H9 (cell line): Measurements from ENCODE around the gene DOC2A. TPM values are rescaled to one million over a fixed set of nuclear protein-coding genes. Genes with fewer than 3 reads are reported as not detected.

Experiments used
- DNase-seq: peaks from one replicate; pipeline ENCODE4 v3.0.0-alpha.2; 2017
- H2AFZ ChIP-seq: one replicate; pipeline ENCODE4 v1.6.1; 2013; ENCODE audit warnings: mild to moderate bottlenecking, low read length, control low read depth, moderate library complexity
- H2AK5ac ChIP-seq: 2 replicates; pipeline ENCODE4 v1.6.1; 2013; ENCODE audit warnings: low read length, control low read depth, mixed read lengths; ENCODE audit not compliant: insufficient read length
- H2BK120ac ChIP-seq: one replicate; pipeline ENCODE4 v1.6.1; 2013; ENCODE audit warnings: low read depth, mild to moderate bottlenecking, low read length, control low read depth, inconsistent platforms; ENCODE audit not compliant: poor library complexity, severe bottlenecking
- H2BK12ac ChIP-seq: 2 replicates; pipeline ENCODE4 v1.6.1; 2013; ENCODE audit warnings: low read length, control low read depth, mixed read lengths, low read depth; ENCODE audit not compliant: insufficient read length
- H2BK15ac ChIP-seq: 2 replicates; pipeline ENCODE4 v1.6.1; 2013; ENCODE audit warnings: low read depth, low read length, control low read depth
- H2BK20ac ChIP-seq: one replicate; pipeline ENCODE4 v1.6.1; 2013; ENCODE audit warnings: low read depth, mild to moderate bottlenecking, low read length, control low read depth, inconsistent platforms; ENCODE audit not compliant: poor library complexity, severe bottlenecking
- H2BK5ac ChIP-seq: 2 replicates; pipeline ENCODE4 v1.6.1; 2013; ENCODE audit warnings: low read length, control low read depth, mixed read lengths; ENCODE audit not compliant: insufficient read length
- H3K14ac ChIP-seq: 2 replicates; pipeline ENCODE4 v1.6.1; 2013; ENCODE audit warnings: low read length, control low read depth; ENCODE audit not compliant: insufficient read depth
- H3K18ac ChIP-seq: 2 replicates; pipeline ENCODE4 v1.6.1; 2013; ENCODE audit warnings: low read depth, mild to moderate bottlenecking, mixed read lengths, low read length, control low read depth; ENCODE audit not compliant: insufficient read length
- H3K23ac ChIP-seq: 2 replicates; pipeline ENCODE4 v1.6.1; 2013; ENCODE audit warnings: low read length, control low read depth, mixed read lengths, low read depth; ENCODE audit not compliant: insufficient read length
- H3K23me2 ChIP-seq: 2 replicates; pipeline ENCODE4 v1.6.1; 2013; ENCODE audit warnings: low read depth, mild to moderate bottlenecking, mixed read lengths, low read length, control low read depth; ENCODE audit not compliant: insufficient read length, poor library complexity, severe bottlenecking
- H3K27ac ChIP-seq: 2 replicates; pipeline ENCODE4 v1.5.1; 2013; ENCODE audit warnings: low read length, control low read depth, mixed read lengths, low read depth; ENCODE audit not compliant: insufficient read length
- H3K27me3 ChIP-seq: 2 replicates; pipeline ENCODE4 v1.6.1; 2013; ENCODE audit warnings: low read length, control low read depth, inconsistent platforms; ENCODE audit not compliant: insufficient read depth
- H3K4ac ChIP-seq: 2 replicates; pipeline ENCODE4 v1.6.1; 2013; ENCODE audit warnings: low read depth, mild to moderate bottlenecking, control low read depth, inconsistent platforms, low read length, moderate library complexity
- H3K4me1 ChIP-seq: 2 replicates; pipeline ENCODE4 v1.6.1; 2013; ENCODE audit warnings: low read length, control low read depth, inconsistent platforms; ENCODE audit not compliant: insufficient read depth
- H3K4me2 ChIP-seq: 2 replicates; pipeline ENCODE4 v1.6.1; 2013; ENCODE audit warnings: low read length, control low read depth, mixed read lengths; ENCODE audit not compliant: insufficient read length, insufficient read depth
- H3K56ac ChIP-seq: 2 replicates; pipeline ENCODE4 v1.6.1; 2013; ENCODE audit warnings: low read depth, mild to moderate bottlenecking, mixed read lengths, low read length, control low read depth; ENCODE audit not compliant: insufficient read length
- H3K79me1 ChIP-seq: 2 replicates; pipeline ENCODE4 v1.6.1; 2013; ENCODE audit warnings: low read depth, mild to moderate bottlenecking, moderate library complexity, low read length, control low read depth, inconsistent platforms; ENCODE audit not compliant: insufficient read depth, poor library complexity, severe bottlenecking
- H3K79me2 ChIP-seq: 2 replicates; pipeline ENCODE4 v1.6.1; 2013; ENCODE audit warnings: low read length, control low read depth, inconsistent platforms; ENCODE audit not compliant: insufficient read depth
- H3K9ac ChIP-seq: 2 replicates; pipeline ENCODE4 v1.6.1; 2013; ENCODE audit warnings: low read length, control low read depth, mixed read lengths; ENCODE audit not compliant: insufficient read length; ENCODE audit errors: extremely low read depth
- H3K9me3 ChIP-seq: one replicate; pipeline ENCODE4 v1.6.1; 2013; ENCODE audit warnings: low read depth, low read length, inconsistent platforms; ENCODE audit not compliant: control insufficient read depth
- H3T11ph ChIP-seq: one replicate; pipeline ENCODE4 v1.6.1; 2013; ENCODE audit warnings: mild to moderate bottlenecking, low read length, control low read depth, inconsistent platforms
- H4K20me1 ChIP-seq: one replicate; pipeline ENCODE4 v1.6.1; 2013; ENCODE audit not compliant: control insufficient read depth, insufficient read length, insufficient read depth
- H4K5ac ChIP-seq: 2 replicates; pipeline ENCODE4 v1.6.1; 2013; ENCODE audit warnings: low read depth, mild to moderate bottlenecking, mixed read lengths, low read length, control low read depth; ENCODE audit not compliant: insufficient read length
- H4K8ac ChIP-seq: replicated peaks from 2 replicates; pipeline ENCODE4 v1.6.1; 2013; ENCODE audit warnings: low read length, control low read depth, mixed read lengths, low read depth; ENCODE audit not compliant: insufficient read length
- H4K91ac ChIP-seq: 2 replicates; pipeline ENCODE4 v1.6.1; 2013; ENCODE audit warnings: low read depth, mild to moderate bottlenecking, moderate library complexity, mixed read lengths, low read length, control low read depth; ENCODE audit not compliant: insufficient read length
- H3K27ac Mint-ChIP-seq, 3 experiments: 2 replicates in 2 of 3; 3 replicates in 1 of 3; pipeline ENCODE4 v1.8.0; 2020 to 2021; ENCODE audit warnings: mixed read lengths in 3 of 3, mild to moderate bottlenecking in 1 of 3, moderate library complexity in 1 of 3
- H3K27me3 Mint-ChIP-seq: 2 replicates; pipeline ENCODE4 v1.8.0; 2021; ENCODE audit warnings: low read depth, mild to moderate bottlenecking, moderate library complexity, mixed read lengths
- H3K36me3 Mint-ChIP-seq, 3 experiments: 2 replicates in 2 of 3; 3 replicates in 1 of 3; pipeline ENCODE4 v1.8.0; 2020 to 2021; ENCODE audit warnings: low read depth in 3 of 3, mixed read lengths in 3 of 3; ENCODE audit not compliant: insufficient read depth in 1 of 3
- H3K4me1 Mint-ChIP-seq, 2 experiments: 2 replicates each; pipeline ENCODE4 v1.8.0; 2020; ENCODE audit warnings: mixed read lengths in 2 of 2
- H3K4me3 Mint-ChIP-seq, 2 experiments: 2 replicates in 1 of 2; 3 replicates in 1 of 2; pipeline ENCODE4 v1.8.0; 2020 to 2021; ENCODE audit warnings: mild to moderate bottlenecking in 2 of 2, mixed read lengths in 2 of 2, moderate library complexity in 1 of 2
- H3K9me3 Mint-ChIP-seq, 2 experiments: 2 replicates in 1 of 2; 3 replicates in 1 of 2; pipeline ENCODE4 v1.8.0; 2020; ENCODE audit warnings: mild to moderate bottlenecking in 2 of 2, mixed read lengths in 2 of 2, moderate library complexity in 1 of 2
- CTCF ChIP-seq: fragments of 200-600 bp; sonication (generic); conservative IDR thresholded peaks from 3 replicates; pipeline ENCODE4 v1.8.0; 2021; ENCODE audit warnings: antibody characterized with exemption, mild to moderate bottlenecking
- WGBS: extraction: QIAGEN DNeasy Blood & Tissue Kit; methylation state at CpG from one replicate; pipeline ENCODE4 v1.1.7; 2013; ENCODE audit warnings: missing lambda C conversion rate, low lambda C conversion rate, mixed read lengths; ENCODE audit not compliant: insufficient read length; ENCODE audit errors: extremely low coverage; 5-methylcytosine and 5-hydroxymethylcytosine counted together
- long read RNA-seq: library from polyadenylated mRNA; unstranded; transcript quantifications from one replicate; pipeline ENCODE4 v2.0.0, GENCODE V29; 2020
- total RNA-seq: library from RNA; stranded (reverse); gene quantifications from 2 replicates; pipeline ENCODE4 v1.2.1, GENCODE V29; 2021

DOC2A gene
- total RNA-seq = 10.2 and 12.2 TPM in 2 replicates
- long read RNA-seq, partial matches to known transcripts = 0 of 3 reads
- long read RNA-seq, other reads (novel, unspliced or antisense) = 3 of 3 reads

- no peaks in the 10 kb centered on the region for H3K27me3 ChIP-seq
Measured at GRCh38 chr16:30010844-30011713, at the start of gene DOC2A. DOC2A (minus strand) TSS chr16:30011027; CDS start chr16:30010222, 805 bp downstream.

More at GRCh38 chr16:30010844-30011713, at the start of gene DOC2A:
- Mint-ChIP-seq H3K27me3 (peaks cover 38% of the 10 kb centered on the region), H3K27ac (no peak within 1 kb of the TSS), H3K4me3 (peak within 1 kb of the TSS; percentile 69 to 88), H3K36me3 (peaks cover 0 to 6% (median 5%) of the 10 kb centered on the region in 3 experiments; a peak in 6 of 7 replicates), H3K9me3 (no peaks in the 10 kb centered on the region), H3K4me1 (peaks cover 9 to 22% of the 10 kb centered on the region in 2 experiments)
- peak within 1 kb of the TSS; percentile 91 for H3K4me2 ChIP-seq
- TF ChIP-seq CTCF = no peak
- no peak within 1 kb of the TSS for H3T11ph ChIP-seq
- H3K9me3 ChIP-seq = no peaks in the 10 kb centered on the region
- H3K79me1 ChIP-seq = no peaks in the 10 kb centered on the region
- no peak within 1 kb of the TSS for H3K56ac ChIP-seq
- H3K4ac ChIP-seq = no peak within 1 kb of the TSS
- H3K23me2 ChIP-seq = peaks cover 16% of the 10 kb centered on the region
- no peak within 1 kb of the TSS for H3K9ac ChIP-seq
- no peaks in the 10 kb centered on the region for H3K79me2 ChIP-seq
- H3K14ac ChIP-seq = no peak within 1 kb of the TSS
- H2AK5ac ChIP-seq = no peak within 1 kb of the TSS
- no peak within 1 kb of the TSS for H4K5ac ChIP-seq
- H3K27ac ChIP-seq = no peak within 1 kb of the TSS
- peak within 1 kb of the TSS; percentile 2 for H3K18ac ChIP-seq
- no peak within 1 kb of the TSS for H2BK15ac ChIP-seq
- H4K91ac ChIP-seq = no peak within 1 kb of the TSS
- H4K20me1 ChIP-seq = no peaks in the 10 kb centered on the region
- no peak within 1 kb of the TSS for H2BK20ac ChIP-seq
- H3K4me1 ChIP-seq = no peaks in the 10 kb centered on the region; the same call in 1 of the 2 replicates
- no peak within 1 kb of the TSS for H3K23ac ChIP-seq
- H2BK120ac ChIP-seq = no peak within 1 kb of the TSS
- WGBS = no CpG with 5 or more reads among the region's 99 CpGs
- no peak within 1 kb of the TSS for H2BK5ac ChIP-seq
- DNase-seq = peak; percentile 59
- no peak within 1 kb of the TSS for H2AFZ ChIP-seq
- no peak within 1 kb of the TSS for H2BK12ac ChIP-seq
- H4K8ac ChIP-seq = no peak within 1 kb of the TSS
